GM12878 (cell line): Measurements from ENCODE around the gene TNFAIP3. TPM values are rescaled to one million over a fixed set of nuclear protein-coding genes. Genes with fewer than 3 reads are reported as not detected.

Source experiments
- BHLHE40 ChIP-seq, 2 experiments: fragments of 450-650 bp in 1 of 2; IDR thresholded peaks; 2 replicates each; pipeline ENCODE4 v1.6.1; 2011 to 2017; ENCODE audit warnings: low read depth in 2 of 2, borderline replicate concordance in 1 of 2, improper control_type of control experiment in 1 of 2, low read length in 1 of 2, mild to moderate bottlenecking in 1 of 2
- CHD4 ChIP-seq: fragments of 200-600 bp; sonication (generic); IDR thresholded peaks from 2 replicates; pipeline ENCODE4 v1.6.1; 2016; ENCODE audit warnings: mild to moderate bottlenecking
- CREB1 ChIP-seq: IDR thresholded peaks from 2 replicates; pipeline ENCODE4 v1.6.1; 2012; ENCODE audit warnings: low read depth, mild to moderate bottlenecking, inconsistent platforms
- CREM ChIP-seq: IDR thresholded peaks from 2 replicates; pipeline ENCODE4 v1.6.1; 2014; ENCODE audit warnings: antibody characterized with exemption, low read depth
- DPF2 ChIP-seq: fragments of 450-650 bp; IDR thresholded peaks from 2 replicates; pipeline ENCODE4 v1.6.1; 2017; ENCODE audit warnings: mild to moderate bottlenecking
- FOXK2 ChIP-seq: fragments of 450-650 bp; IDR thresholded peaks from 2 replicates; pipeline ENCODE4 v1.6.1; 2017; ENCODE audit warnings: mild to moderate bottlenecking, moderate library complexity
- HDAC6 ChIP-seq: fragments of 200-600 bp; sonication (generic); IDR thresholded peaks from one replicate; pipeline ENCODE4 v1.8.0; 2017; ENCODE audit warnings: antibody characterized with exemption; ENCODE audit not compliant: unreplicated experiment
- IKZF1 ChIP-seq: fragments of 450-650 bp; conservative IDR thresholded peaks from 2 replicates; pipeline ENCODE4 v1.6.1; 2017; ENCODE audit warnings: antibody characterized with exemption, mild to moderate bottlenecking
- KAT2A ChIP-seq: conservative IDR thresholded peaks from 2 replicates; pipeline ENCODE4 v1.6.1; 2011; ENCODE audit warnings: low read depth, low read length; ENCODE audit not compliant: control insufficient read depth
- KDM1A ChIP-seq: fragments of 200-600 bp; sonication (generic); IDR thresholded peaks from 2 replicates; pipeline ENCODE4 v1.6.1; 2016; ENCODE audit warnings: borderline replicate concordance
- NFIC ChIP-seq: IDR thresholded peaks from 2 replicates; pipeline ENCODE4 v1.6.1; 2012; ENCODE audit warnings: low read depth, mild to moderate bottlenecking, inconsistent platforms, low read length, moderate library complexity
- NRF1 ChIP-seq: conservative IDR thresholded peaks from 2 replicates; pipeline ENCODE4 v1.6.1; 2011; ENCODE audit warnings: mild to moderate bottlenecking, low read depth, low read length, improper control_type of control experiment
- PML ChIP-seq: IDR thresholded peaks from 2 replicates; pipeline ENCODE4 v1.6.1; 2012; ENCODE audit warnings: low read length, inconsistent platforms
- RAD21 ChIP-seq: IDR thresholded peaks from 2 replicates; pipeline ENCODE4 v1.6.1; 2011; ENCODE audit warnings: mild to moderate bottlenecking, low read depth, low read length, moderate library complexity; ENCODE audit not compliant: insufficient read depth
- RAD51 ChIP-seq: fragments of 450-650 bp; IDR thresholded peaks from 2 replicates; pipeline ENCODE4 v1.6.1; 2016; ENCODE audit warnings: moderate library complexity, mild to moderate bottlenecking, inconsistent platforms
- RBBP5 ChIP-seq: fragments of 200-600 bp; sonication (generic); conservative IDR thresholded peaks from 2 replicates; pipeline ENCODE4 v1.6.1; 2016
- SPI1 ChIP-seq: IDR thresholded peaks from 2 replicates; pipeline ENCODE4 v1.6.1; 2011; ENCODE audit warnings: low read depth, mild to moderate bottlenecking, low read length, moderate library complexity, borderline replicate concordance; ENCODE audit not compliant: insufficient read depth
- TAF1 ChIP-seq: IDR thresholded peaks from 2 replicates; pipeline ENCODE4 v1.6.1; 2011; ENCODE audit warnings: mild to moderate bottlenecking, low read depth, low read length, borderline replicate concordance
- TBL1XR1 ChIP-seq: IDR thresholded peaks from 2 replicates; pipeline ENCODE4 v1.6.1; 2012; ENCODE audit warnings: low read depth, low read length, improper control_type of control experiment
- TCF7 ChIP-seq: IDR thresholded peaks from 2 replicates; pipeline ENCODE4 v1.6.1; 2014; ENCODE audit warnings: antibody characterized with exemption, borderline replicate concordance
- ZBED1 ChIP-seq: IDR thresholded peaks from 2 replicates; pipeline ENCODE4 v1.6.1; 2016; ENCODE audit warnings: borderline replicate concordance
- ZNF217 ChIP-seq: fragments of 450-650 bp; IDR thresholded peaks from 2 replicates; pipeline ENCODE4 v1.6.1; 2017; ENCODE audit warnings: antibody characterized with exemption, mild to moderate bottlenecking
- polyA plus RNA-seq, 11 experiments: library from polyadenylated mRNA; depleted of rRNA in 4 of 11; unstranded in 6 of 11; stranded (reverse) in 5 of 11; fragments of >200 nt; fragmentation: Nextera tagmentation in 4 of 11; fragmentation: Illumina TruSeq in 1 of 11; extraction: Ambion mirVana in 4 of 11; extraction: Trizol in 1 of 11; gene quantifications; 1 replicate in 1 of 11; 2 replicates in 10 of 11; pipeline versions ENCODE4 v1.2.1 to v1.2.3, GENCODE V29; 2011 to 2016; ENCODE audit warnings: inconsistent platforms in 2 of 11, missing spikeins in 2 of 11, low read depth in 1 of 11
- total RNA-seq, 4 experiments: library from RNA; depleted of rRNA in 3 of 4; stranded (reverse); fragments of >200 nt in 3 of 4; fragmentation: Illumina TruSeq in 1 of 4; extraction: Trizol in 1 of 4; gene quantifications; 2 replicates each; pipeline versions ENCODE4 v1.2.1 to v1.2.3, GENCODE V29; 2013 to 2021
- TF ChIP-seq, protein P1 (sequence below): IDR thresholded peaks from 2 replicates; pipeline ENCODE4 v1.6.1; 2011; ENCODE audit warnings: borderline replicate concordance, low read depth, mild to moderate bottlenecking, moderate library complexity, low read length; ENCODE audit not compliant: insufficient read depth, poor library complexity, severe bottlenecking
- TF ChIP-seq, protein P2 (sequence below): fragments of 450-650 bp; IDR thresholded peaks from 2 replicates; pipeline ENCODE4 v1.6.1; 2017; ENCODE audit warnings: borderline replicate concordance
- TF ChIP-seq, protein P3 (sequence below): IDR thresholded peaks from 2 replicates; pipeline ENCODE4 v1.6.1; 2011; ENCODE audit warnings: mild to moderate bottlenecking, low read depth, low read length, moderate library complexity; ENCODE audit not compliant: insufficient replicate concordance
- TF ChIP-seq, protein P4 (sequence below): fragments of 450-650 bp; conservative IDR thresholded peaks from 2 replicates; pipeline ENCODE4 v1.6.1; 2017; ENCODE audit warnings: mild to moderate bottlenecking, moderate library complexity

The TNFAIP3 gene
- total and polyA plus RNA-seq, 10 of the 15 experiments (the other 5 are each of a cell fraction or from before 2014, with no cell fraction given) = 18.0 to 350 (median 127) TPM

DNA sequence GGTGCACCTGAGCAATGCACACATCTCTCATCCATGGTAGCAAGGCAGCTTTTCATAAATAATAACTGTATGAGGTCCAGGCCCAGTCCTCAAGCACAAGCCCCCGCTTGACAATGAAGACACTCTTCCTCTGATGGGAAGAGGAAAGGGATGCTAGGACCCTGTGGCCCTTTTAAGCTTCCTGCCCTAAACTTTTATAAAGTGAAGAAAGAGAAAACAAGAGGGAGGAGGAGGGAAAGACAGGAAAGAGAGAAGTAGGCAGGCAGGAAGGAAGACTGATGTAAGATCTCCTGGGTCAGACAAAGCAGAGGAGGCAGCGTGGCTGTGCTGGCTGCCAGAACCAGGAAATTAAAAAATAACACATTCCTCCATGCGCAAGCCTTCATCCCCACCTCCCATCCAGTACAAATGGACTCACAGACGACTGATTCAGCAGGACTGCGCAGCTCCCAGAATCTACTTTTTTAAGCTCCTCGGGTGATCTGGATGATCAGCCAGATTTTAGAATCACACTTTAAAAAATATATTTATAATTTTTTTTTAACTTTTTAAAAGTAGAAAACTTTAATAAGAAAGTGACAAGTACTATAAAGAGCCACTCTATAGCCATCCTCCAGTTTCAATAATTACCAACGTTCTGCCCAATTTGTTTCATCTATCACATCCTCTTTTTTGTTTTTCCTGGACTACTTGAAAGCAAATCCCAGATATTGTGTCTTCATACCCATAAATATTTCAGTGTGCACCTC, 16.5 kb downstream of the TNFAIP3 start (continued):
- no peak for TF ChIP-seq CREM
- no peak for TF ChIP-seq BHLHE40 (IDR thresholded peaks at IDR 0.05; ENCODE audit: borderline replicate concordance in 1 of 2, low read depth in 2 of 2, low read length in 1 of 2)
- TF ChIP-seq FOXK2 = no peak
- TF ChIP-seq DPF2 = no peak
- no peak for TF ChIP-seq NRF1
- no peak for TF ChIP-seq HDAC6
- no peak for TF ChIP-seq IKZF1
- TF ChIP-seq, protein P1, sequence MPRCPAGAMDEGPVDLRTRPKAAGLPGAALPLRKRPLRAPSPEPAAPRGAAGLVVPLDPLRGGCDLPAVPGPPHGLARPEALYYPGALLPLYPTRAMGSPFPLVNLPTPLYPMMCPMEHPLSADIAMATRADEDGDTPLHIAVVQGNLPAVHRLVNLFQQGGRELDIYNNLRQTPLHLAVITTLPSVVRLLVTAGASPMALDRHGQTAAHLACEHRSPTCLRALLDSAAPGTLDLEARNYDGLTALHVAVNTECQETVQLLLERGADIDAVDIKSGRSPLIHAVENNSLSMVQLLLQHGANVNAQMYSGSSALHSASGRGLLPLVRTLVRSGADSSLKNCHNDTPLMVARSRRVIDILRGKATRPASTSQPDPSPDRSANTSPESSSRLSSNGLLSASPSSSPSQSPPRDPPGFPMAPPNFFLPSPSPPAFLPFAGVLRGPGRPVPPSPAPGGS = peak; percentile 86
- no peak for TF ChIP-seq ZNF217
- TF ChIP-seq RAD21 = no peak
- TF ChIP-seq, protein P2, sequence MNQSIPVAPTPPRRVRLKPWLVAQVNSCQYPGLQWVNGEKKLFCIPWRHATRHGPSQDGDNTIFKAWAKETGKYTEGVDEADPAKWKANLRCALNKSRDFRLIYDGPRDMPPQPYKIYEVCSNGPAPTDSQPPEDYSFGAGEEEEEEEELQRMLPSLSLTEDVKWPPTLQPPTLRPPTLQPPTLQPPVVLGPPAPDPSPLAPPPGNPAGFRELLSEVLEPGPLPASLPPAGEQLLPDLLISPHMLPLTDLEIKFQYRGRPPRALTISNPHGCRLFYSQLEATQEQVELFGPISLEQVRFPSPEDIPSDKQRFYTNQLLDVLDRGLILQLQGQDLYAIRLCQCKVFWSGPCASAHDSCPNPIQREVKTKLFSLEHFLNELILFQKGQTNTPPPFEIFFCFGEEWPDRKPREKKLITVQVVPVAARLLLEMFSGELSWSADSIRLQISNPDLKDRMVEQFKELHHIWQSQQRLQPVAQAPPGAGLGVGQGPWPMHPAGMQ = no peak
- no peak for TF ChIP-seq TAF1
- TF ChIP-seq CREB1 = no peak
- no peak for TF ChIP-seq SPI1
- TF ChIP-seq NFIC = peak; percentile 59
- no peak for TF ChIP-seq TCF7
- TF ChIP-seq ZBED1 = peak; percentile 66; the same call in 1 of the 2 replicates
- 0 out of 2 replicates have a peak, but pooled peaks have one; percentile 40 for TF ChIP-seq TBL1XR1
- TF ChIP-seq, protein P3, sequence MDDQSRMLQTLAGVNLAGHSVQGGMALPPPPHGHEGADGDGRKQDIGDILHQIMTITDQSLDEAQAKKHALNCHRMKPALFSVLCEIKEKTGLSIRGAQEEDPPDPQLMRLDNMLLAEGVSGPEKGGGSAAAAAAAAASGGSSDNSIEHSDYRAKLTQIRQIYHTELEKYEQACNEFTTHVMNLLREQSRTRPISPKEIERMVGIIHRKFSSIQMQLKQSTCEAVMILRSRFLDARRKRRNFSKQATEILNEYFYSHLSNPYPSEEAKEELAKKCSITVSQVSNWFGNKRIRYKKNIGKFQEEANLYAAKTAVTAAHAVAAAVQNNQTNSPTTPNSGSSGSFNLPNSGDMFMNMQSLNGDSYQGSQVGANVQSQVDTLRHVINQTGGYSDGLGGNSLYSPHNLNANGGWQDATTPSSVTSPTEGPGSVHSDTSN = no peak
- no peak for TF ChIP-seq RAD51
- no peak for TF ChIP-seq KAT2A
- peak; percentile 72 for TF ChIP-seq PML
- no peak for TF ChIP-seq KDM1A
- TF ChIP-seq CHD4 = no peak
- TF ChIP-seq, protein P4, sequence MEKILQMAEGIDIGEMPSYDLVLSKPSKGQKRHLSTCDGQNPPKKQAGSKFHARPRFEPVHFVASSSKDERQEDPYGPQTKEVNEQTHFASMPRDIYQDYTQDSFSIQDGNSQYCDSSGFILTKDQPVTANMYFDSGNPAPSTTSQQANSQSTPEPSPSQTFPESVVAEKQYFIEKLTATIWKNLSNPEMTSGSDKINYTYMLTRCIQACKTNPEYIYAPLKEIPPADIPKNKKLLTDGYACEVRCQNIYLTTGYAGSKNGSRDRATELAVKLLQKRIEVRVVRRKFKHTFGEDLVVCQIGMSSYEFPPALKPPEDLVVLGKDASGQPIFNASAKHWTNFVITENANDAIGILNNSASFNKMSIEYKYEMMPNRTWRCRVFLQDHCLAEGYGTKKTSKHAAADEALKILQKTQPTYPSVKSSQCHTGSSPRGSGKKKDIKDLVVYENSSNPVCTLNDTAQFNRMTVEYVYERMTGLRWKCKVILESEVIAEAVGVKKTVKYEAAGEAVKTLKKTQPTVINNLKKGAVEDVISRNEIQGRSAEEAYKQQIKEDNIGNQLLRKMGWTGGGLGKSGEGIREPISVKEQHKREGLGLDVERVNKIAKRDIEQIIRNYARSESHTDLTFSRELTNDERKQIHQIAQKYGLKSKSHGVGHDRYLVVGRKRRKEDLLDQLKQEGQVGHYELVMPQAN = no peak
- no peak for TF ChIP-seq RBBP5
